Left ventricle myocardium superior (tissue), 1 donor: ENCODE results near the gene DSTYK. TPM values are rescaled to one million over a fixed set of nuclear protein-coding genes. Genes with fewer than 3 reads are reported as not detected.

Source experiments
- ATAC-seq: fragments of 200-7000 bp; cut with Tn5 transposase; one replicate; pipeline ENCODE4 v1.9.1; 2020; ENCODE audit warnings: mild to moderate bottlenecking, moderate library complexity
- DNase-seq: peaks from one replicate; pipeline ENCODE4 v3.0.0-alpha.2; 2020
- intact Hi-C: fragments of 100-400 bp; cut with micrococcal nuclease; formaldehyde crosslinking; loops from one replicate; pipeline ENCODE4 v1.11.0; 2022
- total RNA-seq: library from RNA; stranded (reverse); fragmentation: NEBNext Ultra II Directional; extraction: Animal tissue kit (Norgen Biotek cat#: 25700); gene quantifications from one replicate; pipeline ENCODE4 v1.2.1, GENCODE V29; 2021
- donor health status: DM: no; HTN: yes; CAD: no; lungs with severe emphysema.

Gene DSTYK
- total RNA-seq, 1 donor from 2014 or later, result 6.1 TPM

- intact Hi-C loops, result no loop called here
- no peak for DNase-seq
- no peak for ATAC-seq
These were observed 64.2 kb downstream of the DSTYK start for GRCh38 chr1:205147191-205147835.

- DNase-seq (no peak), ATAC-seq (no peak)
- intact Hi-C loops, result no loop called here
These were observed 66.8 kb downstream of the DSTYK start for GRCh38 chr1:205144751-205145150.

GRCh38 chr1:205144046-205144720 is 67.3 kb downstream of the DSTYK start:
- intact Hi-C loops, result no loop called here
- DNase-seq (no peak), ATAC-seq (no peak)

- ATAC-seq (peak; percentile 17), DNase-seq (no peak)
- intact Hi-C loops, result no loop called here
These were observed 69.4 kb downstream of the DSTYK start for GRCh38 chr1:205142102-205142469.

- intact Hi-C loops, result no loop called here
- DNase-seq (peak; percentile 53), ATAC-seq (peak; percentile 86)
These were observed 70.0 kb downstream of the DSTYK start for GRCh38 chr1:205141236-205142101.

GRCh38 chr1:205140113-205140512 is 71.4 kb downstream of the DSTYK start:
- intact Hi-C loops, result no loop called here
- ATAC-seq (no peak), DNase-seq (no peak)

GRCh38 chr1:205137901-205138300 is 73.6 kb downstream of the DSTYK start:
- ATAC-seq, result no peak
- intact Hi-C loops, result no loop called here
- no peak for DNase-seq

GRCh38 chr1:205133287-205133686 is 78.2 kb downstream of the DSTYK start:
- DNase-seq (no peak), ATAC-seq (no peak)
- intact Hi-C loops, result no loop called here

DNA sequence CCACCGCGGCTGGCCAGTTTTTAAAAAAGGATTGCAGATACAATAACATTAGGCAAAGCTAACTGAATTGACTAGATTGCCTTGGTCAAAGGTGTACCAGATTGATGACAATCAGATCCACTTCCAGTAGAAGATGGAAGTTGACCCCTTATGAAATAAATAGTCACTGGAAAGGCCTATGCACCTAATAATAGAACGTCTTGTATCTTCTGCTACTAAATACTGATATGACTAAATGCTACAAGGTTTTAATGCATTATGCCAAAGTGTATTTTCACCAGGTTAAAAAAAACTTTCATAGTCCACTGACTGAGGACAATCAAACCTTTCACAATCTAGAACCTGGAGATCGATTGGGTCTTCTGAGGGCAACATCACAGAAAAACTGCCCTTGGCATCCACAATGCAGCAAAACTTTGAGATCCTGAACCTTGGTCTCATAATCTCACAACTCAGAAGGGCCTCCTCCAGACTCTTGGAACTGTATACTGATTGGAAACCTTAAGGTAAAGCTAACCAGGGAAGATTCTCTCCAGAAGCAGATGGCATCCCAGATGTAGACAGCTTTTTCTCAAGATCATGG is 82.0 kb downstream of the DSTYK start:
- intact Hi-C loops, result no loop called here
- no peak for ATAC-seq
- DNase-seq, result no peak

DNA sequence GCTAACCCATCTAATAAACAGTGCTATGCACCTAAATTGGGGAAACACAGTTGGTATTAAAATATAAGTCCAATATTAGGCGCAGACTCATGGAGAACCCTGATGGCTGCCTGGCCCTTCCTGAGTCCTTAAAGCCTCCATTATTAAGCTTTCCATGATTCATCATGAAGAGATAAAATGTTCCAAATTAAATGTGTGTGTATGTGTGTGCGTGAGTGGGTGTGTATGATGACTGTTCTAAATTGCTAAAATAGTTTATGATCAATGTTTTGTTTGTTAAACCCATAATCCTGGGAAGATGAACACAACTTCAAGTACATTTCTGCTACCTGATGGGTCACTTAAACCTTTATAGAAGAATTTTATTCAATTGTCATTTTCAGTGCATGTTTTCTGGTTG is 83.5 kb downstream of the DSTYK start:
- ATAC-seq (no peak), DNase-seq (no peak)
- intact Hi-C loops, result no loop called here

GRCh38 chr1:205127646-205128045 is 83.9 kb downstream of the DSTYK start:
- DNase-seq (no peak), ATAC-seq (no peak)
- intact Hi-C loops, result no loop called here

GRCh38 chr1:205124726-205125125 is 86.8 kb downstream of the DSTYK start:
- intact Hi-C loops, result no loop called here
- no peak for DNase-seq
- no peak for ATAC-seq

DNA sequence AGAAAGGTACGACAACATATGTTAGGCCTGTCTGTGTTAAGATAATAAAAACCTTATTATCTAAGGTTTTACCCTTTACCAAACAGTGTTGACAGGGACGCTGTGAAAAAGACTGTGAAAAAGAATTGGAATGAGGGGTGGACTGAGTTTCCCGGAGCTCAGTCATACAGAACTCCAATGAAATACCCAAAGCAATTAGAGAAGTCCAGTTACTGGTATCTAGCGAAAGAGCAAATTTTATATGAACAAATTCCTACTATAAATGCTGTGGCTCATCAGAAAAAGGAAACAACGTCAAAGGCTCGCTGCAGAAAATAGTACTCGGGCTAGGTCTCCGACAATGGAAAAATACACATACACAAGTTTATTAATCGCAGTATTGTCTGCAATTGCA is 89.0 kb downstream of the DSTYK start:
- ATAC-seq (peak; percentile 7), DNase-seq (no peak)
- intact Hi-C loops, result no loop called here

DNA sequence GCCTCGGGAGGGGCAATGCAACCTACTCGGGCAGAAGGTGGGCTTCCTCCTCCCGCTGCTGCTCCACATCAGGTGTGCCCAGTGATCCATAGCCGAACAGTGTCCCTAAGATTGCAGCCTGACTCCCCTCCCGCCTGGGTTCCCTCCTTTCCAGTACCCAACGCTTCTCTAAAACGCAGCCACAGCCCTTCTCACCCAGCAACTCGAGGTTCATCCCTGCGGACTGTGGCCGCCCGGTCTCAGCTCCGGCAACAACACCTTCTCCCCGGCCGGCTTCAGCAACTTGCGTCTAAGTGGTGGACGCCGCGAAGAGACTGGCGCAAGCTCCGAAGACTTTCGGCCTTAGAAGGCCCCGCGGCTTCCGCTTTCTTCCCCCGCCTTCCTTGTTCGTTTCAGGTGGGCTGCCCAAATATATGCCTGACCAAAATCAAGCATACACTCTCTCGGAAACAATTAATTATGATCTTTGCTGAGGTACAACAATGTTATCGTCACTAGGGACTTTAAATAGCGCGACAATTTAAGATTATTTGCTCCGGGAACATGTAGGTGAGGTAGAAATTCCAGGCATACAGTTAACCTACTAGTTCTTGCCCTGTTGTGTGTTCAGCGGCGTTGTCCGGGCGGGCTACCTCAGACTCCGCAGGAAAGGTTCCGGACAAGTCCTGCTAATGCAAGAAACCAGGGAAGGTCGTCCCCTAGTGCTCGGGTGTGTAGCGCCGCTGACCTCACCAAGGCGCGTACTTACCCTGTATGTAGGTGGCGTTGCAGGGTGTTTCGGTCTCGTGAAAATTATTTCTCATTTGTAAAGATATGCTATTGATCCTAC is 89.6 kb downstream of the DSTYK start, which contains the start of gene RBBP5:
Gene RBBP5 (minus strand): TSS at position 319 of the 829 bp plus-strand sequence. CDS start 105 bp downstream, at position 214.
- DNase-seq, result peak; percentile 95
- intact Hi-C loops, result no loop called here
- ATAC-seq, result peak; percentile 99

DNA sequence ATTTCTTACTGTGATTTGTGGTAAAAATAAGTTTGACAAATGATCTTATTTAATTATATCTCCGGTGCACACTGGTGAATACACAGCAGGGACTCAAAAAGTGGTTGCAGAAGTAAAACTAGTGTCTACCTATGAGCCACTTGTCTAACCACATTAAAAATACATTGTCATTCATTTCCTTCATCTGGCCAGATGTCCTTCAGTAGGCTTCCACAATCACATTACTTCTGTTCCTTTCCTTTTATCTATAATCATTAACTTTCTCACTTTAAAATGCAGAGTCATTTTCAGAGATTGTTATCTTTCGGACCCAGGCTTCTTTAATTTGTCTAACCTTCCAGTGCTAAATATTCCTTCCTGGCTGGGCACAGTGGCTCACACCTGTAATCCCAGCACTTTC is 92.8 kb downstream of the DSTYK start:
- ATAC-seq (no peak), DNase-seq (no peak)
- intact Hi-C loops, result no loop called here

GRCh38 chr1:205111354-205111753 is 100.1 kb downstream of the DSTYK start:
- no peak for ATAC-seq

GRCh38 chr1:205109711-205110110 is 101.8 kb downstream of the DSTYK start:
- ATAC-seq (no peak), DNase-seq (no peak)
- intact Hi-C loops, result no loop called here

More at GRCh38 chr1:205111354-205111753, 100.1 kb downstream of the DSTYK start:
- no peak for DNase-seq
- intact Hi-C loops, result no loop called here

GRCh38 chr1:205109269-205109668 is 102.2 kb downstream of the DSTYK start:
- intact Hi-C loops, result no loop called here
- no peak for DNase-seq
- no peak for ATAC-seq

GRCh38 chr1:205108464-205108863 is 103.0 kb downstream of the DSTYK start:
- no peak for DNase-seq
- ATAC-seq, result no peak
- intact Hi-C loops, result no loop called here
